Activated CD8-positive, alpha-beta T cell treated with anti-CD3 and anti-CD28 coated beads, Interleukin-2, amount 10 ng/mL, durations not matched to agents 7 days and 5 days (primary cell): ENCODE measurements around the gene APPBP2. TPM values are rescaled to one million over a fixed set of nuclear protein-coding genes. Genes with fewer than 3 reads are reported as not detected.
"Not testable (repeated sequence)": the region's sequence is repeated elsewhere in the genome, so short reads cannot be mapped to it uniquely, and the experiment has no call there.

Source experiments
- ATAC-seq: fragments of 150-1000 bp; cut with Tn5 transposase; one replicate; pipeline ENCODE4 v1.10.0; 2021; ENCODE audit warnings: moderate library complexity
- CTCF ChIA-PET: fragments of 350-600 bp; sonication (Branson Sonifier 250); formaldehyde crosslinking; loops from one replicate; lab custom pipeline; 2021; ENCODE audit warnings: antibody characterized with exemption; lab: Charles Lee
- POLR2A ChIA-PET: fragments of 350-600 bp; sonication (Branson Sonifier 250); formaldehyde crosslinking; loops from one replicate; lab custom pipeline; 2021; ENCODE audit warnings: antibody characterized with exemption; lab: Charles Lee
- DNase-seq: peaks from one replicate; pipeline ENCODE4 v3.0.0-alpha.2; 2020
- H3K27ac Mint-ChIP-seq: one replicate; pipeline ENCODE4 v1.8.0; 2021; ENCODE audit warnings: mild to moderate bottlenecking, mixed read lengths
- H3K27me3 Mint-ChIP-seq: one replicate; pipeline ENCODE4 v1.8.0; 2021; ENCODE audit warnings: low read depth, mixed read lengths
- H3K36me3 Mint-ChIP-seq: one replicate; pipeline ENCODE4 v1.8.0; 2021; ENCODE audit warnings: low read depth, mixed read lengths
- H3K4me1 Mint-ChIP-seq: one replicate; pipeline ENCODE4 v1.8.0; 2021; ENCODE audit warnings: low read depth, mixed read lengths
- H3K4me3 Mint-ChIP-seq: one replicate; pipeline ENCODE4 v1.8.0; 2021; ENCODE audit warnings: mild to moderate bottlenecking, mixed read lengths
- H3K9me3 Mint-ChIP-seq: one replicate; pipeline ENCODE4 v1.8.0; 2022; ENCODE audit warnings: mixed read lengths; ENCODE audit not compliant: insufficient read depth
- total RNA-seq, 2 experiments: library from RNA; stranded (reverse); gene quantifications; one replicate each; pipeline ENCODE4 v1.2.3, GENCODE V29; 2021

The APPBP2 gene
- total RNA-seq, 2 experiments from 2014 or later: 25.9 to 27.2 TPM

DNA sequence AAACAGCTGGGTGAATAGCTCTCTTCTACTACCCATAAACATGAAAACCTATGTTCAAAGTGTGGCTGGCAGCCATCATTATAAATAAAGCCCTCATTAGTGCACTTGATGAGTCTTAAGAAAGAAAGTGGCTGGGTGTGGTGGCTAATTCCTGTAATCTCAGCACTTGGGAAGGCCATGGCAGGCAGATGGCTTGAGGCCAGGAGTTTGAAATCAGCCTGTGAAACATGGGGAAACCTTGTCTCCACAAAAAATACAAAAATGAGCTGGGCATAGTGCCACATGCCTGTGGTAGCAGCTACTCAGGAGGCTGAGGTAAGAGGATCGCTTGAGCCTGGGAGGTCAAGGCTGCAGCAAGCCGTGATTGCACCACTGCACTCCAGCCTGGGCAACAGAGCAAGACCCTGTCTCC, 28.3 kb upstream of the APPBP2 start:
- H3K9me3 Mint-ChIP-seq: peaks cover 12% of the 10 kb centered on the region

DNA sequence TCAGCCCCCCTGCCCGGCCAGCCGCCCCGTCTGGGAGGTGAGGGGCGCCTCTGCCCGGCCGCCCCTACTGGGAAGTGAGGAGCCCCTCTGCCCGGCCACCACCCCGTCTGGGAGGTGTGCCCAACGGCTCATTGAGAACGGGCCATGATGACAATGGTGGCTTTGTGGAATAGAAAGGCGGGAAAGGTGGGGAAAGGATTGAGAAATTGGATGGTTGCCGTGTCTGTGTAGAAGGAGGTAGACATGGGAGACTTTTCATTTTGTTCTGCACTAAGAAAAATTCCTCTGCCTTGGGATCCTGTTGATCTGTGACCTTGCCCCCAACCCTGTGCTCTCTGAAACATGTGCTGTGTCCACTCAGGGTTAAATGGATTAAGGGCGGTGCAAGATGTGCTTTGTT, 26.2 kb upstream of the APPBP2 start:
- H3K27ac Mint-ChIP-seq, H3K4me1 Mint-ChIP-seq, H3K4me3 Mint-ChIP-seq, H3K36me3 Mint-ChIP-seq, H3K27me3 Mint-ChIP-seq, H3K9me3 Mint-ChIP-seq, POLR2A ChIA-PET, DNase-seq, CTCF ChIA-PET, ATAC-seq: not testable (repeated sequence)

More for the DNA sequence above, 28.3 kb upstream of the APPBP2 start:
- Mint-ChIP-seq H3K4me1 (no peaks in the 10 kb centered on the region), H3K36me3 (no peaks in the 10 kb centered on the region), H3K27ac (no peak overlapping the region), H3K4me3 (no peak overlapping the region), H3K27me3 (no peaks in the 10 kb centered on the region)
- POLR2A ChIA-PET: interaction anchor here (0.6 kb wide), 1 partner anchor 33 kb away, joined by 4 read pairs; no protein-coding TSS in a partner anchor
- CTCF ChIA-PET: interaction anchor here (1.5 to 5.0 kb wide), 2 partner anchors 16 to 45 kb away, joined by 3 to 16 read pairs; partner anchors contain the start of gene PPM1D
- ATAC-seq (no peak), DNase-seq (no peak)

DNA sequence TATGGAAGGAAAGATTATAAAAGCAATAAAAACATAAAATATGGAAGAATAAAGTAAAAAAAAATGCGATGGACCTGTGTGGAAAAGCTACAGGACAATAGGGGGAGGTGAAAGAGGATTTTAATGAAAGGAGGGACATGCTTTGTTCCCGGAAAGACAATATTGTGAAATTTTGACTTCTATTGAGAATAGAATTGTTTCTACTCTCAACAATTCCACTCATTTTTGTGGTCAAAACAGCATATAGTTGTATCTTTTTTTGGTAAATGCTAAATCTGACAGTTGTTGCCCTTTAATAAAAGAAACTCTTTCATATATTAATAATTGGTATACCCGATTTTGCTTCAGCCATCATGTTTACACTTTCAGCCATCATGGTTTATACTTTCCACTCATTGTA, 22.9 kb upstream of the APPBP2 start:
- Mint-ChIP-seq H3K9me3 (peaks cover 5% of the 10 kb centered on the region), H3K4me1 (no peaks in the 10 kb centered on the region), H3K27ac (no peak overlapping the region), H3K4me3 (no peak overlapping the region), H3K36me3 (no peaks in the 10 kb centered on the region), H3K27me3 (no peaks in the 10 kb centered on the region)
- no peak for DNase-seq
- CTCF ChIA-PET: no interaction called here
- POLR2A ChIA-PET: no interaction called here
- no peak for ATAC-seq

DNA sequence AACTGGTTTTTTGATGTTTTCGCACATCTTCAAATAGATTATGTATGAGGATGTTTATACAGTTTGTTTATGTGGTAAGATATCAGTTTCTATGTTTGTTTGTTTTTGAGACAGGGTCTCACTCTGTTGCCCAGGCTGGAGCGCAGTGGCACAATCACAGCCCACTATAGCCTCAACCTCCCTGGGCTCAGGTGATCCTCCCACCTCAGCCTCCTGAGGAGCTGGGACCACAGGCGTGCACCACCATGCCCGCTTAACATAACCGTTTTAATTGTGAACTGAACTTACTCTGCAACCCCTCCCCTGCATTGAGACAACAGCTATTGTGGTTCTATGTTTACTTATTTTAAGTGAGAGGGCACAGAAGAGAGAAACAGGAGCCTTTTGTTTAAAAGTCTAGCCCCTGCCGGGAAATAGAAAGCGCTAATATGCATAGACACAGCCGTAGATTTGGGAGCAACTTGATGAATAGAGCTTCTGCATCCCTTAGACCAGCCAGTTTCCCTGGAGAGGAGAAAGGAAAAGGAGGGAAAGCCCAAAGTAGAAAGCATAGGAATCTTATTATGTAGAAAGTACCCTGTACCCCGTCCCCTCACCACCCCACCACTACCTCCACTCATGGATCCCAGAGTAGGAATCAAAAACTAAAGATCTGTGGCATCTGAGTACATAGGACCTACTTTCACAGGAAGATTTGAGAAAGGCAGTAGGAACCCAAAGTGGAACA, 19.6 kb upstream of the APPBP2 start:
- DNase-seq (no peak), ATAC-seq (no peak)
- Mint-ChIP-seq H3K27me3 (no peaks in the 10 kb centered on the region), H3K4me3 (no peak overlapping the region), H3K4me1 (no peaks in the 10 kb centered on the region), H3K9me3 (no peaks in the 10 kb centered on the region), H3K27ac (no peak overlapping the region), H3K36me3 (no peaks in the 10 kb centered on the region)
- ChIA-PET CTCF (no interaction called here), POLR2A (no interaction called here)

DNA sequence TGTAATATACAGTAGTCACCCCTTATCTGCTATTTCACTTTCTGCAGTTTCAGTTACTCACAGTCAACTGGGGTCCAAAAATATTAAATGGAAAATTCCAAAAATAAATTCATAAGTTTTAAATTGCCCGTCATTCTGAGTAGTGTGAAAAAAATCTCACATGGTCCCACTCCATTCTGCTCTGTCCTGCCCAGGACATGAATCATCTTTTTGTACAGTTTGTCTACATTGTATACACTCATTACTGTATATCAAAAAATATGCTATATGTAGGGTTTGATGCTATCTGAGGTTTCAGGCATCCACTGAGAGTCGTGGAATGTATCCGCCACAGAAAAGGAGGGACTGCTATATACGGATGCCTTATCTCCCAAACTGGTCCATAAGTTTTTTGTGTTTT, 16.0 kb upstream of the APPBP2 start:
- H3K27ac Mint-ChIP-seq: no peak overlapping the region
- ChIA-PET CTCF (no interaction called here), POLR2A (no interaction called here)
- H3K36me3 Mint-ChIP-seq: no peaks in the 10 kb centered on the region
- no peaks in the 10 kb centered on the region for H3K27me3 Mint-ChIP-seq
- no peaks in the 10 kb centered on the region for H3K4me1 Mint-ChIP-seq
- ATAC-seq (no peak), DNase-seq (no peak)
- H3K9me3 Mint-ChIP-seq: no peaks in the 10 kb centered on the region
- H3K4me3 Mint-ChIP-seq: no peak overlapping the region

DNA sequence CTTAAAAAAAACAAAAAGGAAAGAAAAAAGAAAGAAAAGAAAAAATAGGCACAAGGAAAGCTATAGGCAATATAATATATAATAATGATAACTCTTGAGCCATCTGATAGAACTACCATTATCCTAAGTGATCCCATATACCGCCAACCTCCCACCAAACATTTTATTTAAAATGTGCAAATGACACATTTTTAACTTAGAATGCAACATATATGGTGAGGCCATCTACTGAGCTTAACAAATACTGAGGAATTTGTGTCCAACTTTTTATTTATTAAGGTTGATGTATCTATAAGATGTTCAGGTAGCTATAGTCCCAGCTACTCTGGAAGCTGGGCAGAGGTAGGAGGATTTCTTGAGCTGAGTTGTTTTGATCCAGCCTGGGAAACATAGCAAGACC, 14.4 kb upstream of the APPBP2 start:
- DNase-seq: no peak
- ChIA-PET CTCF (no interaction called here), POLR2A (no interaction called here)
- H3K36me3 Mint-ChIP-seq: no peaks in the 10 kb centered on the region
- ATAC-seq: no peak
- H3K27me3 Mint-ChIP-seq: no peaks in the 10 kb centered on the region
- H3K4me3 Mint-ChIP-seq: no peak overlapping the region
- H3K27ac Mint-ChIP-seq: no peak overlapping the region
- no peaks in the 10 kb centered on the region for H3K9me3 Mint-ChIP-seq
- no peaks in the 10 kb centered on the region for H3K4me1 Mint-ChIP-seq

DNA sequence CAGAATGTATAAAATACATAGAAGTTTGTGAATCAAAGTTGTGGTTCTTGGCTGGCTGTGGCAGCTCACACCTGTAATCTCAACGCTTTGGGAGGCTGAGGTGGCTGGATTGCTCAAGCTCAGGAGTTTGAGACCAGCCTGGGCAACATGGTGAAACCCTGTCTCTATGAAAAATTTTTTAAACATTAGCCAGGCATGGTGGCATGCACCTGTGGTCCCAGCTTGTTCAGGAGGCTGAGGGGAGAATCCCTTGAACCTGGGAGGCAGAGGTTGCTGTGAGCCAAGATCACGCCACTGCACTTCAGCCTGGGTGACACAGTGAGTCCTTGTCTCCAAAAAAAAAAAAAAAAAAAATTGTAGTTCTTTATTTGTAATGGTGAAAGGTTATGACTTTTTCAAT, 13.8 kb upstream of the APPBP2 start:
- Mint-ChIP-seq H3K27ac (no peak overlapping the region), H3K4me3 (no peak overlapping the region), H3K9me3 (no peaks in the 10 kb centered on the region), H3K4me1 (no peaks in the 10 kb centered on the region), H3K27me3 (no peaks in the 10 kb centered on the region), H3K36me3 (no peaks in the 10 kb centered on the region)
- DNase-seq: no peak
- ChIA-PET POLR2A (no interaction called here), CTCF (no interaction called here)
- no peak for ATAC-seq

DNA sequence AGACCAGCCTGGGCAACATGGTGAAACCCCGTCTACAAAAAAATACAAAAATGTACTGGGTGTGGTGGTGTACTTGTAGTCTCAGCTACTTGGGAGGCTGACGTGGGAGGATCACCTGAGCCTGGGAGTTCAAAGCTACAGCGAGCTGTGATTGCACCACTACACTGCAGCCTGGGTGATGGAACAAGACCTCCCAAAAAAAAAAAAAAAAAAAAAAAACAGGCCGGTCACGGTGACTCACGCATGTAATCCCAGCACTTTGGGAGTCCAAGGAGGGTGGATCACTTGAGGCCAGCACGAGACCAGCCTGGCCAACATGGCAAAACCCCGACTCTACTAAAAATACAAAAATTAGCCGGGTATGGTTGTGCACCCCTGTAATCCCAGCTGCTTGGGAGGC, 12.7 kb upstream of the APPBP2 start:
- no peak for DNase-seq
- no peak overlapping the region for H3K4me3 Mint-ChIP-seq

DNA sequence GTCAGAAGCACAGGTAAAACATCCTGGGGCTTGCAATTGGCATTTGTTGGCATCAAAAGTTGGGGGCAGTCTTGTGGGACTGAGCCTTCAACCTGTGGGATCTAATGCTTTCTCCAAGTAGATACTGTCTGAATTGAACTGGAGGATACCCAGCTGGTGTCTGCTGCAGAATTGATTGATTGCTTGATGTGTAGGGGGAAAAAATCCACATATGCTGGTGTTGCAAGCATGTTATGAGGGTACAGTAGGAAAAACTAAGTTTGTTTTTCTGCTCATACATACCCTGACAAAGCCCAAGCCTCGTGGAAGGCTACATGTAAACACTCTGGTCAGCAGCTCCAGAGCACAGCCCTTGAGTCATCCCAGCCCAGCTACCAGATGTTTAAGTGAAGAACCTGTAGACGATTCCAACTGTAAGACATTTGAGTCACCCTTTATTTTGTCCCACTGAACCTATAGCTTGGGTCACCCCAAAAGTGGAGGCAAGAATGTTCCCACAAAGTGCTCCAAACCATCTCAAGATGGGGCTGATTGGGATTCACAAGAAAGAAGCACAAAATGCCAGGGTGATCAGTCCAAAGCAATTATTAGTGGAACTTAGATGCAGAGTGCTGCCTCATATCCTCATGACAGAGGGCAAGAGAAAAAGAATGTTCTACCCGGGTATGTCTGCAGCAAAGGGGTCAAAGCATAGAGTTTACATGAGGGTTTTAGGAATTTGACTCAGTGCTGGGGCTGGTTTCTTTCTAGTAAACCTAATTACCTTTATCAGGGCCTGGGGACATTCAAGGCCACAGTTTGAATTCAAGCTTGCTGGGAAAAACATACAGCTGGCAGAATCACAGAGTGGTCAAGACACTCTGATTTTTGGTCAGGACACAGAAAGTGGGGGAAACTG, 9.6 kb upstream of the APPBP2 start:
- ChIA-PET CTCF (no interaction called here), POLR2A (no interaction called here)
- Mint-ChIP-seq H3K27me3 (no peaks in the 10 kb centered on the region), H3K9me3 (no peaks in the 10 kb centered on the region), H3K27ac (no peak overlapping the region), H3K36me3 (no peaks in the 10 kb centered on the region), H3K4me1 (peaks cover 2% of the 10 kb centered on the region), H3K4me3 (no peak overlapping the region)
- ATAC-seq (no peak), DNase-seq (no peak)

More for the DNA sequence above, 12.7 kb upstream of the APPBP2 start:
- Mint-ChIP-seq H3K4me1 (no peaks in the 10 kb centered on the region), H3K27ac (no peak overlapping the region), H3K27me3 (no peaks in the 10 kb centered on the region), H3K36me3 (no peaks in the 10 kb centered on the region), H3K9me3 (no peaks in the 10 kb centered on the region)
- POLR2A ChIA-PET: no interaction called here
- CTCF ChIA-PET: no interaction called here
- ATAC-seq: no peak

DNA sequence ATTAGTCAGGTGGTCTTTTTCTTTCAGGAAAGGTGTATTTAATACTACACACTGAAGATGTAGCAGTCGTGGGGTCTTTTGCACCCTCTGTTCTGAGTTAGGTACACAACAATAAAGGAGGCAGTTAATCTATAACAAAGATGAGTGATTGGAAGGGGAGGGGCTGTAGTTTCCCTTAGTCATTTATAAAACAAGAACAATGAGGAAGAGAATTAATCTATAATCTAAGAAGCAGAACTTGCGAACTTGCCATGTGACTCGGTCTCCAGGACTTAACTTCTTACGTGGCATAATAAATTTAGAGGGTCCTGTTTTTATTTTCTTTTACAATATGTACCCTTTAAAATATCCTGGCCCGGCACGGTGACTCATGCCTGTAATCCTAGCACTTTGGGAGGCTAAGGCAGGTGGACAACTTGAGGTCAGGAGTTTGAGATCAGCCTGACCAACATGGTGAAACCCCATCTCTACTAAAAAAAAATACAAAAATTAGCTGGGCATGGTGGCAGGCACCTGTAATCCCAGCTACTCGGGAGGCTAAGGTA, 8.6 kb upstream of the APPBP2 start:
- H3K27ac Mint-ChIP-seq: no peak overlapping the region
- ATAC-seq: no peak
- no peak for DNase-seq
- H3K4me3 Mint-ChIP-seq: no peak overlapping the region
- POLR2A ChIA-PET: no interaction called here
- peaks cover 2% of the 10 kb centered on the region for H3K4me1 Mint-ChIP-seq
- CTCF ChIA-PET: no interaction called here
- no peaks in the 10 kb centered on the region for H3K9me3 Mint-ChIP-seq
- H3K27me3 Mint-ChIP-seq: peaks cover 2% of the 10 kb centered on the region
- H3K36me3 Mint-ChIP-seq: no peaks in the 10 kb centered on the region

DNA sequence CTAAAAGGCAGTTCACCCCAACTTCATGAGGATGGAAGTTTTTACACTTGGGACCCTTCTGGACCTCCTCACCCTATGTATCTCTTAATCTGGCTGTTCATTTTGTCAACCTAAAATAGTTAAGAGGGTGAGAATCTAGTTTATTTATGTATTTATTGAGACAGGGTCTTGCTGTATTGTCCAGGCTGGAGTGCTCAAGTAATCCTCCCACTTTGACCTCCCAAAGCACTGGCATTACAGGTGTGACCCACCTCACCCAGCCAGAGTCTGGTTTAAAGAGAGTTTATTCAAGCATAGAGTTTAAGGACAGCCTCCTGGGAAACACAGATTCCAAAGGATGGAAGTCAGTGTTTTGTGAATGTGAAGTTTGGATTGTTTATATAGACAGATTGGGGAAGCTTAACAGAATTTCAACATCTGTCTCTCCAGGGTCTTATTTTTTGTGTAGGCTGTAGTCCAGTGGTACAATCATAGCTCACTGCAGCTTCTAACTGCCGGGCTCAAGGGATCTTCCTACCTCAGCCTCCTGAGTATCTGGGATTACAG, 8.0 kb upstream of the APPBP2 start:
- Mint-ChIP-seq H3K9me3 (no peaks in the 10 kb centered on the region), H3K4me3 (no peak overlapping the region), H3K4me1 (peaks cover 2% of the 10 kb centered on the region), H3K36me3 (no peaks in the 10 kb centered on the region), H3K27me3 (peaks cover 2% of the 10 kb centered on the region), H3K27ac (no peak overlapping the region)
- no peak for DNase-seq
- ATAC-seq: no peak
- CTCF ChIA-PET: no interaction called here
- POLR2A ChIA-PET: no interaction called here

DNA sequence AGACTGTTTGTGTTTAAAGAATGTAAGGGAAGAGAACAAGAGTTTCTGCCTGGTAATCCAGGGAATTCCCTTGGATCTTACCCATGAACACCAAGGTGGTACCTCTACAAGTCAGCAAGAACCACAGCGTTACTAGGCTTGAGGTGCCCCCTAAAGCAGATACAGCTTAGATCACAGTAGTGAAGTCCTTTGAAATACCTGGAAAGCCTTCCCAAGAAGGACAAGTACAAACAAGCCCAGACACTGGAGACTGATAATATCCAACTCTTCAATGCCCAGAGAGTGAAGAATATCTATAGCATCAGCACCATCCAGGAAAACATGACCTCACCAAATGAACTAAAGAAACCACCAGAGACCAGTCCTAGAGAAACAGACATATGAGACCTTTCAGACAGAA, 3.8 kb upstream of the APPBP2 start:
- Mint-ChIP-seq H3K9me3 (no peaks in the 10 kb centered on the region), H3K36me3 (peaks cover 3% of the 10 kb centered on the region), H3K4me1 (peaks cover 17% of the 10 kb centered on the region), H3K4me3 (no peak overlapping the region), H3K27ac (no peak overlapping the region), H3K27me3 (peaks cover 2% of the 10 kb centered on the region)
- ATAC-seq (no peak), DNase-seq (no peak)
- ChIA-PET POLR2A (no interaction called here), CTCF (interaction anchor here (0.6 kb wide), 1 partner anchor 109 kb away, joined by 3 read pairs; no protein-coding TSS in a partner anchor)
